Stimulated activated naive CD8-positive, alpha-beta T cell treated with anti-CD3 and anti-CD28 coated beads, Interleukin-15, amount 100 ng/mL, for 72 hours (primary cell): ENCODE measurements around the gene ATP8B3.

Source experiments
- ATAC-seq: fragments of 150-1000 bp; cut with Tn5 transposase; 2 replicates; pipeline ENCODE4 v1.10.0; 2021; ENCODE audit warnings: mild to moderate bottlenecking, moderate library complexity
- DNase-seq, 2 donors: peaks; one replicate each; pipeline ENCODE4 v3.0.0; 2021 to 2022
- H3K27ac Mint-ChIP-seq, 2 donors: one replicate each; pipeline ENCODE4 v1.8.0; 2022; ENCODE audit warnings: mild to moderate bottlenecking in 2 of 2, mixed read lengths in 2 of 2, moderate library complexity in 2 of 2
- H3K27me3 Mint-ChIP-seq: one replicate; pipeline ENCODE4 v1.8.0; 2022; ENCODE audit warnings: mixed read lengths
- H3K4me1 Mint-ChIP-seq: one replicate; pipeline ENCODE4 v1.8.0; 2022; ENCODE audit warnings: mild to moderate bottlenecking, mixed read lengths
- H3K4me3 Mint-ChIP-seq, 2 donors: one replicate each; pipeline ENCODE4 v1.8.0; 2022; ENCODE audit warnings: mild to moderate bottlenecking in 2 of 2, mixed read lengths in 2 of 2, moderate library complexity in 1 of 2
- H3K9me3 Mint-ChIP-seq, 2 donors: one replicate each; pipeline ENCODE4 v1.8.0; 2022; ENCODE audit warnings: mixed read lengths in 2 of 2

Gene ATP8B3

DNA sequence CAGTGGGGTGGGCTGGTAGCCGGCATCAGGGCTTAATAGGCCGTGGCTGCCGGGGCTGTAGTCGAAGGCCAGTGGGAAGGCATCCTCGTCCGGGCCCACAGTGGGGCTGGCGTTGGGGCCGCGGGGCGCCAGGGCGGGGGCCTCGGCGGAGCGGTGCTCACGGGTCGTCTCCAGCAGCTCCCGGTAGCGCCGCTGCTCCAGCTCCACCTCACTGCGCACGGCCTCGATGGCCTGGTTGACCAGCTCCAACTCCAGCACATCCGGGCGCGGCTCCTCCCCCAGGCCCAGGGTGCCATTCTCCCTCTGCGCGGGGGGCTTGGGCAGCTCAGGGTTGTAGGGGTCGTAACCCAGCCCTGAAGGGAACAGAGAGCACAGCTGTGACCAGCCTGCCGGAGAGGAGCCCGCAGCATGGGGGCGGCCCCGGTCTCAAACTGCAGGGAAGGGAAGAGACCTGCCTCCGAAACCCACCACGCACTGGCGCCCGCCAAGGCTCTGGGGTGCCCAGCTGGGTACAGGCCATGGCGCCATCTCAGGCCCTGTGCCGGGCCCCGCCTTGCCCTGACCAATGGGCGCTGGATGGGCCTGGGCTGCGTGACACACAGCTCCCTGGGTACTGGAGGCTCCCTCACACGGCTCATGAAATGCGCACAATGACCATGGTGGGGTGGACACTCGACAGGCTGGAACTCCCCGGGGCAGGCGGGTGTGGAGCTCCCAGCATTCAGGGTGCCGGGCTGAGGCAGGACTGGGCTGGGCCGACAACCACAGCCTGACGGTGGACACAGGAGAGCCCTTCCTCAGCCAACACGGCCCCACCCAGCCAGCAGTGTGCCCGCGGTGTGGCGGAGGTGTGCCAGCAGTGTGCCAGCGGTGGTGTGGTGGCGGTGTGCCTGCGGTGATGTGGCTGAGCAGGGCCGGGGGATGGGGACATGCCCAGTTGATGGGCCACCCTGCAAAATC lies 16.5 kb upstream of the ATP8B3 start:
- H3K9me3 Mint-ChIP-seq: no peaks in the 10 kb centered on the region
- no peak overlapping the region for H3K4me3 Mint-ChIP-seq
- peaks cover 18% of the 10 kb centered on the region for H3K4me1 Mint-ChIP-seq
- H3K27ac Mint-ChIP-seq: no peak overlapping the region
- DNase-seq (no peak), ATAC-seq (peak; percentile 24)
- H3K27me3 Mint-ChIP-seq: no peaks in the 10 kb centered on the region

GRCh38 chr19:1827566-1828278 lies 15.6 kb upstream of the ATP8B3 start:
- Mint-ChIP-seq H3K4me1 (peaks cover 18% of the 10 kb centered on the region), H3K9me3 (no peaks in the 10 kb centered on the region), H3K27ac (no peak overlapping the region), H3K4me3 (no peak overlapping the region), H3K27me3 (no peaks in the 10 kb centered on the region)
- no peak for DNase-seq
- peak; percentile 14 for ATAC-seq

- no peaks in the 10 kb centered on the region for H3K27me3 Mint-ChIP-seq
- H3K27ac Mint-ChIP-seq: no peak overlapping the region
- no peaks in the 10 kb centered on the region for H3K9me3 Mint-ChIP-seq
- no peak overlapping the region for H3K4me3 Mint-ChIP-seq
- ATAC-seq: no peak
- peaks cover 13% of the 10 kb centered on the region for H3K4me1 Mint-ChIP-seq
- DNase-seq: no peak
Observed at GRCh38 chr19:1826557-1827521, 14.8 kb upstream of the ATP8B3 start.

GRCh38 chr19:1825909-1826556 lies 14.0 kb upstream of the ATP8B3 start:
- H3K27ac Mint-ChIP-seq: no peak overlapping the region
- H3K4me3 Mint-ChIP-seq: no peak overlapping the region
- H3K27me3 Mint-ChIP-seq: no peaks in the 10 kb centered on the region
- no peaks in the 10 kb centered on the region for H3K9me3 Mint-ChIP-seq
- H3K4me1 Mint-ChIP-seq: peaks cover 11% of the 10 kb centered on the region
- ATAC-seq: peak; percentile 80
- DNase-seq: peak; percentile 75 to 76

GRCh38 chr19:1824252-1824622 lies 12.2 kb upstream of the ATP8B3 start:
- H3K9me3 Mint-ChIP-seq: no peaks in the 10 kb centered on the region
- ATAC-seq (no peak), DNase-seq (no peak)
- H3K27ac Mint-ChIP-seq: no peak overlapping the region
- H3K4me1 Mint-ChIP-seq: peaks cover 11% of the 10 kb centered on the region
- no peak overlapping the region for H3K4me3 Mint-ChIP-seq
- no peaks in the 10 kb centered on the region for H3K27me3 Mint-ChIP-seq

DNA sequence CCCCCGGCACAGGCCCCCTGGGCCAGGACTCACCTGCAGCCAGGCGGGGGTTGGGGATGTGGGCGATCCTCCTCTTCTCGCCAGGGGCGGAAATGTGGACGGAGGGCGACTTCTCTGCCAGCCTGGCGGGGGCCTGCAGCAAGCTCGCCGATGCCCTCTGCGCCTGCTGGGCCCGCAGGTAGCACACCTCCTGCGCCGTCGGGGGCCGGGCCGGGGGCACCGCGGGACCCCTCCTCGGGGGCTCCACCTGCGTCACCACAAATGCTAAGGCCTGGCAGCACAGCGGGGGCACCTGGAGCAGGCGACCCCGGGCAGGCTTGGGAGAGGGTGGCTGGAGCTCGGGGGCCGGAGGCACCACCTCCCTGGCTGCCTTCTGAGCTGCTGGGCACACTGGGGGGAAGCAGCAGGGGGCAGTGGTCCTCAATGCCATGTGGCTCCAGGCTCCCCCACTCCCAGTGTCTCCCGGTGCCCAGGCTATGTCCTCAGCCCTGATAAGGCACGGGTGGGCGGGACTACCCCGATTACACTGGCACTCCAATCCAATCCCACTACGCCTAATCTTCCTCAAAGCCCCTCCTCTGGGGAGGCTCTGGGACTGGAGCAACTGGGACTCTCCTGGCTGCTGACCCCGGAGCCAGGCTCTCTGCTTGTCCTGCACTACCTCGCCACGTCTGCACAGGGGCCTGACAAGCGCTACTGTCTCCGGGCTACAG lies 11.6 kb upstream of the ATP8B3 start:
- H3K9me3 Mint-ChIP-seq: no peaks in the 10 kb centered on the region
- DNase-seq: no peak
- ATAC-seq: no peak
- H3K4me1 Mint-ChIP-seq: peaks cover 8% of the 10 kb centered on the region
- no peaks in the 10 kb centered on the region for H3K27me3 Mint-ChIP-seq
- H3K4me3 Mint-ChIP-seq: no peak overlapping the region
- H3K27ac Mint-ChIP-seq: no peak overlapping the region

DNA sequence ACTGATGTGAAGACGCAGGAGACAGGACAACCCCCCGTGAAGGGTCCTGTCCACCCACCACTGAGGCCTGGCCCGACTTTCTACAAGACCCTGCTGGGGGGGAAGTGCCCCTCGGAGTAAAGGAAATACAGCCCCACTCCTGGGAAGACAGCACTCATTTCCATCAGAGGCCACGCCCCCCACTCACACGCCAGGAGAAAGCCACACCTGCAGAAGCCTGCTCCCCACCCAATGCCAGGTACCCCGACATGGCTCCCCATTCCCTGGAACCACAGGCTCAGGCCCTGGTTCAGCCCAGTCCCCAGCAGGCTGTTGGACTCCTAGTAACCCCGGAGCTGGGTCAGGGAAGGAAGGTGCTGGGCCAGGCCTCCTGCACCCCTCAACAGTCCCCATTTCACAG lies 10.9 kb upstream of the ATP8B3 start:
- no peaks in the 10 kb centered on the region for H3K27me3 Mint-ChIP-seq
- no peaks in the 10 kb centered on the region for H3K9me3 Mint-ChIP-seq
- H3K4me1 Mint-ChIP-seq: peaks cover 6% of the 10 kb centered on the region
- no peak for ATAC-seq
- H3K27ac Mint-ChIP-seq: peak overlapping the region in 1 of 2 donors; percentile 85
- H3K4me3 Mint-ChIP-seq: no peak overlapping the region
- DNase-seq: no peak

GRCh38 chr19:1822210-1822609 lies 10.1 kb upstream of the ATP8B3 start:
- Mint-ChIP-seq H3K27ac (no peak overlapping the region), H3K9me3 (no peaks in the 10 kb centered on the region), H3K4me1 (peaks cover 6% of the 10 kb centered on the region), H3K4me3 (no peak overlapping the region), H3K27me3 (no peaks in the 10 kb centered on the region)
- DNase-seq (no peak), ATAC-seq (no peak)

DNA sequence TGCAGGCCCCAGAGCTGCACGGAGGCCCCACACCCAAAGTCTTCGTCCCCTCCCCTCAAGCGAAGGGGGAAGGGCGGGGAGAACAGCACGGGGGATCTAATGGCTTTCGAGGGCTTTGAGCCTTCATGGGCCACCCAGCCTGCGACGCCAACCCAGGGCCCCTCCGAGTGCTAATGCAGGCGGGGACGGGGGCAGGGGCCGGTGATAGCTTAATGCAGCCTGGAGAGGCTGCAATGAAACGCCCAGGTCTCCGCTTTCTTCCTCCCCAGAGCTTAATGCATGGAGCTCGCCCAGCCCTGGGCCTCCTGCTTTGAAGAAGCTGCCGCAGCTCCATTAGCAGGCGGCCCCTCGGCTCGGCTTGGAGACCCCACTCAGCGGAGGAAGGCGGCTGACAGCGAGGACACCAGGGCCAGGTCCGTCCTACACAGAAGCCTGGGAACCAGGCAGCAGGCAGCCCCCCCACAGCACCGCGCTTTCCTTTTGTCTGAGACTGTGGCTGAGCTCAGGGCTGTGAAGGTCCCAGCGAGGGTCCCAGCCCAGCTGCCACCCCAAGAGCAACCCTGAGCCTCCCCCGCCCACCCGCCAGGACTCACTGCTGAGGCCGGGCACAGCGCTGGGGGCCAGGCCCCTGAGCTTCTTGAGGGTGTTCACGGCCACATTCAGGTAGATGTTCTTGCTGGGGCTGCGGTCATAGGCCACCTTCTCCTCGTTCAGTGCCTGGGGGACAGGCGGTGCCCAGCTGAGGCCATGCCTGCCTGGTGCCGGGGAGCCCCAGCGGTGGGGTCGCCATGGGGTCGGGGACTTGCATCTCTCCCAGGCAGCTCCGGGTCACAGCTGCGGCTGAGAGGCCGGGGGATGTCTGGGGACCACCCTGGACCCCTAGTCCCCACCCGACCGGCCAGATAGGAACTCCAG lies 7.5 kb upstream of the ATP8B3 start:
- H3K27me3 Mint-ChIP-seq: no peaks in the 10 kb centered on the region
- H3K27ac Mint-ChIP-seq: peak overlapping the region in 1 of 2 donors; percentile 71
- H3K4me1 Mint-ChIP-seq: no peaks in the 10 kb centered on the region
- ATAC-seq: no peak
- no peak for DNase-seq
- H3K4me3 Mint-ChIP-seq: no peak overlapping the region
- no peaks in the 10 kb centered on the region for H3K9me3 Mint-ChIP-seq

DNA sequence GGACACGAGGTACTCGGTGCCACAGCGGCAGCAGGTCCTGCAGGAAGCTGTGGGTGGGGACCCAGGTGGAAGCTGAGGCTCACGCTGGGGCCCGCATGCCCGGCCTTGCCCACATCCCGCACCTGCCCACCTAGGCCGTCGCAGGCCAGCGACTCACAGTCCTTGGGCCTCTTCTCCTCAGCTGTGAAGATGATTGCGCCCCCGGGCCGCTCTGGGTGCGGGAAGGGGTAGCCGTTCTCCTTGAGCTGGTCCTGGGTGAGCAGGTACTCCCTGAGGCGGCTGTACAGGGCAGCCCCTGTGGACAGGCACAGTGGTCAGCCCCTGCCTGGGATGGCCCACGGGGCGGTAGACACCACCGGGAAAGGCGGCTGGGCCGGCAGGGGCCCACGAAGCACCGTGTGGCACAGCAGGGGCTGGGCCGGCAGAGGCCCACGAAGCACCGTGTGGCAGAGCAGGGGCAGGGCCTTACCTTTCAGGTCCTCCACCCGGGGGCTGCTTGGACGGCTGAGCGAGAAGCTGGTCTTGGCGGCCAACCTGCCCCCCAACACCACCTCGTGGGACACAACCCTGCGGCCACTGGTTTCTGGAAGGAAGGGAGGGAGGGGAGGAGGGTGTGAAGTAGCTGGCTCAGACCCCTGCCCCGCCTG lies 6.6 kb upstream of the ATP8B3 start:
- no peak for ATAC-seq
- DNase-seq: no peak
- H3K27ac Mint-ChIP-seq: no peak overlapping the region
- H3K4me3 Mint-ChIP-seq: no peak overlapping the region
- H3K27me3 Mint-ChIP-seq: no peaks in the 10 kb centered on the region
- no peaks in the 10 kb centered on the region for H3K9me3 Mint-ChIP-seq
- peaks cover 3% of the 10 kb centered on the region for H3K4me1 Mint-ChIP-seq

GRCh38 chr19:1817553-1818179 lies 5.6 kb upstream of the ATP8B3 start:
- H3K4me3 Mint-ChIP-seq: no peak overlapping the region
- no peak for DNase-seq
- peaks cover 13% of the 10 kb centered on the region for H3K4me1 Mint-ChIP-seq
- H3K27me3 Mint-ChIP-seq: no peaks in the 10 kb centered on the region
- H3K9me3 Mint-ChIP-seq: no peaks in the 10 kb centered on the region
- H3K27ac Mint-ChIP-seq: no peak overlapping the region
- ATAC-seq: no peak

DNA sequence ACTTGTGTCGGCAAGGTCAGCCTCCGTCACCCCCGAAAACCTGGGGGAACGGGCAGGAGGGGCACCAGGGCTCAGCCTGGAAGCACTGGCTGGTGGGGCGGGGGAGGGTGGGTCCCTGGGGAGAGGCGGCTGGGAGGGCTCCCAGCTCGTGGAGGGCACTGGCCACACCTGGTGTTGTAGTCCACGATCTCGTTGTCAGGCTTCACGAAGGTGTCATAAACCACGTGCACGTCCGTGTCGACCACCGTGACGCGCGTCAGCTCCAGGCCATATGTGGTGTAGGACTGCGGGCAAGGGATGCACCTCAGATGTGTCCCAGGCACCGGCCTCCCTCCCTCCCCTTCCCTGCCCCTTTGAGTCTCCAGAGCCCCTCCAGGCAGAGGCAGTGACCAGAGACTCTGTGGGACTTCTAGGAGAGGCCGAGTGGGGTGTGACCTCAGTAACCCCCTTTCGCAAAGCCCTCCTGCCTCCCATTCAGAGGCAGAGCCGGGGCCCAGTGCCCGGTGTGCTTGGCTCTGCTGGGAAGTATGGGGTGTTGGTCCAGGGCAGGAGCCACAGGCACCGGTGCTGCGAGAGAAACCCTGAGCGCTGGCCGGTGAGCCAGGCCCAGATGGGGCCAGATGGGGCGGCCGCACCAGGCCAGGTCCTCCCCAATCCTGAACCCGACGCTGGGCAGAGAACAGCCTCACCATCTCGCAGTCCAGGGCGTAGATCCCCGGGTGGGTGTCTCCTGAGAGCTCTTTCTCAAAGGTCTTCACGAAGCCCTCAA lies 4.6 kb upstream of the ATP8B3 start:
- peak overlapping the region in 1 of 2 donors; percentile 48 for H3K27ac Mint-ChIP-seq
- H3K27me3 Mint-ChIP-seq: no peaks in the 10 kb centered on the region
- ATAC-seq (no peak), DNase-seq (no peak)
- no peaks in the 10 kb centered on the region for H3K9me3 Mint-ChIP-seq
- peaks cover 19% of the 10 kb centered on the region for H3K4me1 Mint-ChIP-seq
- no peak overlapping the region for H3K4me3 Mint-ChIP-seq
